Left lobe of liver (tissue), 2 donors: ENCODE measurements around the gene CNIH4. TPM values are rescaled to one million over a fixed set of nuclear protein-coding genes. Genes with fewer than 3 reads are reported as not detected.
"Not testable (repeated sequence)": the region's sequence is repeated elsewhere in the genome, so short reads cannot be mapped to it uniquely, and the experiment has no call there.

ENCODE experiments used
- ATAC-seq: fragments of 200-7000 bp; cut with Tn5 transposase; one replicate; pipeline ENCODE4 v1.9.1; 2020; ENCODE audit warnings: mild to moderate bottlenecking, moderate library complexity
- DNase-seq: peaks from one replicate; pipeline ENCODE4 v3.0.0-alpha.2; 2020; ENCODE audit warnings: low spot score
- total RNA-seq: library from RNA; stranded (reverse); gene quantifications from one replicate; pipeline ENCODE4 v1.2.1, GENCODE V29; 2021
- donor health status: DM: no; HTN: no; CAD: no; lungs with moderate emphysema.
- donor health status: DM: no; HTN: yes; CAD: no.

The CNIH4 gene
- total RNA-seq, 1 donor from 2014 or later = 14.9 TPM

GRCh38 chr1:224343679-224344078, 13.0 kb upstream of the CNIH4 start:
- no peak for DNase-seq
- no peak for ATAC-seq

GRCh38 chr1:224348137-224348536, 8.5 kb upstream of the CNIH4 start:
- no peak for ATAC-seq
- DNase-seq = no peak

GRCh38 chr1:224349716-224350115, 7.0 kb upstream of the CNIH4 start:
- not testable (repeated sequence) for ATAC-seq, DNase-seq

- ATAC-seq, DNase-seq: not testable (repeated sequence)
Measured at GRCh38 chr1:224352436-224353085, 4.1 kb upstream of the CNIH4 start.

- ATAC-seq (no peak), DNase-seq (no peak)
Measured at GRCh38 chr1:224353975-224354925, 2.4 kb upstream of the CNIH4 start.

GRCh38 chr1:224357626-224358124, 996 bp downstream of the CNIH4 start:
- DNase-seq (no peak), ATAC-seq (peak; percentile 29)

GRCh38 chr1:224358237-224358636, 1.6 kb downstream of the CNIH4 start:
- DNase-seq (no peak), ATAC-seq (no peak)

- no peak for DNase-seq
- no peak for ATAC-seq
Measured at GRCh38 chr1:224359207-224359606, 2.5 kb downstream of the CNIH4 start.

- ATAC-seq (no peak), DNase-seq (no peak)
Measured at GRCh38 chr1:224368409-224368808, 11.7 kb downstream of the CNIH4 start.

- DNase-seq (no peak), ATAC-seq (no peak)
Measured at GRCh38 chr1:224373008-224373590, 16.4 kb downstream of the CNIH4 start.

GRCh38 chr1:224375059-224375458, 18.4 kb downstream of the CNIH4 start:
- no peak for ATAC-seq
- DNase-seq = no peak

- no peak for ATAC-seq
- DNase-seq = no peak
Measured at GRCh38 chr1:224377676-224378006, 21.0 kb downstream of the CNIH4 start.

- ATAC-seq = no peak
- no peak for DNase-seq
Measured at GRCh38 chr1:224378855-224379631, 22.4 kb downstream of the CNIH4 start.

GRCh38 chr1:224380003-224380402, 23.3 kb downstream of the CNIH4 start:
- ATAC-seq (peak; percentile 38), DNase-seq (no peak)

- ATAC-seq (no peak), DNase-seq (no peak)
Measured at GRCh38 chr1:224381880-224382548, 25.3 kb downstream of the CNIH4 start.

- DNase-seq (no peak), ATAC-seq (no peak)
Measured at GRCh38 chr1:224383218-224383617, 26.5 kb downstream of the CNIH4 start.

GRCh38 chr1:224387302-224387912, 30.7 kb downstream of the CNIH4 start:
- ATAC-seq (no peak), DNase-seq (no peak)

GRCh38 chr1:224387943-224388342, 31.3 kb downstream of the CNIH4 start:
- ATAC-seq (no peak), DNase-seq (no peak)

GRCh38 chr1:224390517-224390916, 33.8 kb downstream of the CNIH4 start:
- peak; percentile 79 for ATAC-seq
- no peak for DNase-seq
